ENCODE results near the gene SLC25A51. TPM values are rescaled to one million over a fixed set of nuclear protein-coding genes. Genes with fewer than 3 reads are reported as not detected.

Gene SLC25A51
- total RNA-seq, 1 experiment from 2014 or later = 23.4 TPM

GRCh38 chr9:37873955-37874354 lies 30.0 kb downstream of the SLC25A51 start:
- Histone ChIP-seq H3K4me3 (ENCODE audit: low read depth in 2 of 2, low read length in 2 of 2) (no peak overlapping the region), H3K27ac (ENCODE audit: low read length) (no peak overlapping the region), H3K9me3 (ENCODE audit: control insufficient read depth, insufficient read depth, low read depth, low read length) (no peaks in the 10 kb centered on the region; the same call in 1 of the 2 replicates), H3K4me1 (ENCODE audit: control insufficient read depth, insufficient read depth, low read length) (no peaks in the 10 kb centered on the region), H3K27me3 (ENCODE audit: control insufficient read depth, insufficient read depth, low read length) (no peaks in the 10 kb centered on the region), H3K36me3 (ENCODE audit: control insufficient read depth, insufficient read depth, low read length) (no peaks in the 10 kb centered on the region)
- ATAC-seq (no peak), DNase-seq (ENCODE audit: low read depth, low spot score) (no peak)
- BruUV-seq (replicated peaks) = no TSS peak
- no peak for TF ChIP-seq SIN3A (IDR thresholded peaks at IDR 0.05; ENCODE audit: borderline replicate concordance, insufficient read depth, low read depth, low read length)
- no peak for TF ChIP-seq POLR2AphosphoS5 (IDR thresholded peaks at IDR 0.05; ENCODE audit: low read depth, low read length)
- no peak for TF ChIP-seq REST (IDR thresholded peaks at IDR 0.05; ENCODE audit: insufficient read depth in 1 of 2, low read depth in 2 of 2, low read length in 1 of 2)
- no peak for TF ChIP-seq CTCF (IDR thresholded peaks at IDR 0.05)
- in situ Hi-C loops (cut with HindIII; ENCODE audit: low pct_unique_long_range_greater_than_20kb, low sequenced_read_pairs) (no loop called here), intact Hi-C loops (cut with micrococcal nuclease; ENCODE audit: unreplicated experiment) (no loop called here)
- CTCF ChIA-PET = no interaction called here
- POLR2A ChIA-PET = no interaction called here

DNA sequence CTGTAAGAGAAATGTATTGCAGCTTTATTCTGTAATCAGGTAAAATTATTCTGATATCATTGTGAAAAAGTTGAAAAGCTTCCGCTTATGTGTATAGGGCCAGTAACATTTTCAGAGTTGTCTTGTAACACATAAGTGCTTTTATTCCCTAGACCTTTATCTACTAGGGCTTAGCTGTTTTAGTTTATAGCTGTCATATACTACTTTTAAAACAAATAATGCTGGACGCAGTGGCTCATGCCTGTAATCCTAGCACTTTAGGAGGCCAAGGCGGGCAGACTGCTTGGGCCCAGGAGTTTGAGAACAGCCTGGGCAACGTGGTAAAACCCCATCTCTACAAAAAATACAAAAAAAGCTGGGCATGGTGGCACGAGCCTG lies 33.1 kb downstream of the SLC25A51 start:
- H3K9me3 ChIP-seq (ENCODE audit: control insufficient read depth, insufficient read depth, low read depth, low read length) = no peaks in the 10 kb centered on the region
- ChIA-PET CTCF (no interaction called here), POLR2A (interaction anchor here (0.6 kb wide), 1 partner anchor 276 kb away, joined by 12 read pairs; no protein-coding TSS in a partner anchor)
- no TSS peak for BruUV-seq (replicated peaks)
- no peak overlapping the region for H3K4me3 ChIP-seq (ENCODE audit: low read depth in 2 of 2, low read length in 2 of 2)
- no peak for ATAC-seq
- H3K4me1 ChIP-seq (ENCODE audit: control insufficient read depth, insufficient read depth, low read length) = no peaks in the 10 kb centered on the region
- no peaks in the 10 kb centered on the region for H3K27me3 ChIP-seq (ENCODE audit: control insufficient read depth, insufficient read depth, low read length)
- TF ChIP-seq CTCF (IDR thresholded peaks at IDR 0.05) = no peak
- TF ChIP-seq REST (IDR thresholded peaks at IDR 0.05; ENCODE audit: insufficient read depth in 1 of 2, low read depth in 2 of 2, low read length in 1 of 2) = no peak
- TF ChIP-seq TCF7L2 (IDR thresholded peaks at IDR 0.05; ENCODE audit: low read depth, low read length) = no peak
- TF ChIP-seq SIN3A (IDR thresholded peaks at IDR 0.05; ENCODE audit: borderline replicate concordance, insufficient read depth, low read depth, low read length) = no peak
- no peak for TF ChIP-seq POLR2AphosphoS5 (IDR thresholded peaks at IDR 0.05; ENCODE audit: low read depth, low read length)
- intact Hi-C loops (cut with micrococcal nuclease; ENCODE audit: unreplicated experiment) (no loop called here), in situ Hi-C loops (cut with HindIII; ENCODE audit: low pct_unique_long_range_greater_than_20kb, low sequenced_read_pairs) (no loop called here)
- no peaks in the 10 kb centered on the region for H3K36me3 ChIP-seq (ENCODE audit: control insufficient read depth, insufficient read depth, low read length)
- no peak for DNase-seq (ENCODE audit: low read depth, low spot score)
- no peak overlapping the region for H3K27ac ChIP-seq (ENCODE audit: low read length)
